ENCODE results near the gene NAV2.

The NAV2 gene

DNA sequence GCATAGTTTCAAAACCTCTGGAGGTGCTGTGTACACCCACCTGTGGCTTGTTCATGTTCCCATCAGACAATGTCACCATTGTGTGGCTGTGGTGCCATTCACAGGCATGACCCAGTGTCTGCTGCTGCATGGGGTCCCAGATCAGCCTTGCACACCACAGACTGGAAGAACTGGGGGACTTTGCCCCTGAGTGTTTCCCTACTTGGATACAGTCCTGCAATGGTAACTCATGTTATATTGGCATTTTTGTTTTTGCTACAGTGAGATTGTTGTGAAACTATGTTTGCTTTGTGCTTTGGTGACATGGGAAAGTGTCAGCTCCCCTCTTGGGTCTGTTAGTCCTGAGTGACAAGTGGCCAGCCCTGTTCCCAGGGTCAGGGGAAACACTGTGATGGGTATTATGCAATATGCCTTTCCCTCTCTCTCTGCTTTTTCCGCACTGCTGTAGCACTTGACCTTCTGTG, 108.8 kb downstream of the NAV2 start:
- H3K36me3 ChIP-seq (ENCODE audit: control insufficient read depth, insufficient read depth, low read length): peaks cover 14% of the 10 kb centered on the region
- no peak overlapping the region for H3K4me3 ChIP-seq (ENCODE audit: low read depth, low read length)
- H3K27me3 ChIP-seq (ENCODE audit: control insufficient read depth, insufficient read depth, low read length): no peaks in the 10 kb centered on the region
- no peak overlapping the region for H3K9ac ChIP-seq (ENCODE audit: low read depth, low read length)
- no peak overlapping the region for H3K27ac ChIP-seq (ENCODE audit: low read depth, low read length)
- H3K9me3 ChIP-seq (ENCODE audit: control insufficient read depth, insufficient read depth, low read length): no peaks in the 10 kb centered on the region
- H3K4me1 ChIP-seq (ENCODE audit: control insufficient read depth, insufficient read depth, low read length): peaks cover 50% of the 10 kb centered on the region

DNA sequence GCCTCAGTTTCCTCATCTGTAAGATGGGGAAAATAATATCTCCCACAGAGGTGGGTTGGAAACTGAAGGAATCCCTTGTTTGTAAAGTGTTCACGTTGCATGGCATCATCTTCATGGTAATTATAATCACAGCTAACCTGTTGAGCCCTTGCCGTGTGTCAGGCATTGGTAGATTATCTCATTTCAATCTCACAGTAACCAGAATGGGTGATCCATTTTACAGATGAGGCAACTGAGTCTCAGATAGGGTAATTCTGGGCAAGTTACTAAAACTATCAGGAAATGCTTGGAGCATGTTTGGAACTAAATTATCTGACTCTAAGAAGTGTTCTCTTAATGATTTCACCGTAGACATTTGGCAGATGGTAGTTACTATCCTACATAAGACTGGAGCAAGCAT, 109.4 kb downstream of the NAV2 start:
- Histone ChIP-seq H3K4me3 (ENCODE audit: low read depth, low read length) (no peak overlapping the region), H3K9me3 (ENCODE audit: control insufficient read depth, insufficient read depth, low read length) (no peaks in the 10 kb centered on the region), H3K36me3 (ENCODE audit: control insufficient read depth, insufficient read depth, low read length) (peaks cover 14% of the 10 kb centered on the region), H3K27ac (ENCODE audit: low read depth, low read length) (no peak overlapping the region), H3K4me1 (ENCODE audit: control insufficient read depth, insufficient read depth, low read length) (peaks cover 50% of the 10 kb centered on the region), H3K27me3 (ENCODE audit: control insufficient read depth, insufficient read depth, low read length) (no peaks in the 10 kb centered on the region), H3K9ac (ENCODE audit: low read depth, low read length) (no peak overlapping the region)

DNA sequence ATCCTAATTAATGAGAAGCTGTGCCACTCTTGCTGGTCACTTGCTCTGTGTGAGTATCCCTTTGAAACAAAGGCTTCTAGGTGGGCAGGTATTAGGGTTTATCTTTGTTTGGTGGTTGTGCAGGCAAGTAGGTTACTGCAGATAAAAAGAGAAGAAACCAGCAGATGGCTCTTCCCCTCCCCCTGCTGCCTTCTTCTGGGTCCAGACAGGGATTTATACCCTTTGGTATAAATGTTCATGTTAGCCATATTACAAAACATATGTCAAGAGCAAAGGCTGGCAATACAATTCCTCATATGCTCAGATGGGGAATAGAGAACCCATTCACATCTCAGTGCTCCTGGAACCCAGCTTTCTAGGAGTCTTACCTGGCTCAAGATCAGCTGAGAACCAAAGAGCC, 109.9 kb downstream of the NAV2 start:
- Histone ChIP-seq H3K36me3 (ENCODE audit: control insufficient read depth, insufficient read depth, low read length) (peaks cover 14% of the 10 kb centered on the region), H3K4me1 (ENCODE audit: control insufficient read depth, insufficient read depth, low read length) (peaks cover 52% of the 10 kb centered on the region), H3K27ac (ENCODE audit: low read depth, low read length) (no peak overlapping the region), H3K27me3 (ENCODE audit: control insufficient read depth, insufficient read depth, low read length) (no peaks in the 10 kb centered on the region), H3K4me3 (ENCODE audit: low read depth, low read length) (no peak overlapping the region), H3K9ac (ENCODE audit: low read depth, low read length) (no peak overlapping the region), H3K9me3 (ENCODE audit: control insufficient read depth, insufficient read depth, low read length) (no peaks in the 10 kb centered on the region)

DNA sequence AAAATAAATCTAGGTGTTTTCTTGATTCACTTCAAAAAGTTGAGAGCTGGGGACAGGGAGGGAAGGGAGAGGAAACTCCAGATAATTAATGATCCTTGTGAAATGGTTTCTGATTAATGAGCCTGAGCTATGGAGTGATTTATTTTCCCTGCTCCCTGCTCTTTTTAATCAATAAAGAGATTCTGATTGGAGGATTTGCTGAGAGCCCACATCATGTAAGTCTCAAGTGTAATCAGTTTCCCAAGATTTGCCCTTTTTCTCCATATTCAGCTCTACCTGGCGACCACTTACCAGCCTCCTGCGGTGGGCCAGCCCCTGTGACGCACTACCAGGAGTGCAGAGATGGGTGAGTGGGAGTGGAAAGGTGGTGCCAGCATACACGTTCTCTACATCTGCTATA, 114.0 kb downstream of the NAV2 start:
- no peak overlapping the region for H3K4me3 ChIP-seq (ENCODE audit: low read depth, low read length)
- no peak overlapping the region for H3K27ac ChIP-seq (ENCODE audit: low read depth, low read length)
- H3K27me3 ChIP-seq (ENCODE audit: control insufficient read depth, insufficient read depth, low read length): no peaks in the 10 kb centered on the region
- H3K4me1 ChIP-seq (ENCODE audit: control insufficient read depth, insufficient read depth, low read length): peaks cover 56% of the 10 kb centered on the region
- no peak overlapping the region for H3K9ac ChIP-seq (ENCODE audit: low read depth, low read length)
- peaks cover under 1% of the 10 kb centered on the region for H3K36me3 ChIP-seq (ENCODE audit: control insufficient read depth, insufficient read depth, low read length)
- no peaks in the 10 kb centered on the region for H3K9me3 ChIP-seq (ENCODE audit: control insufficient read depth, insufficient read depth, low read length)

DNA sequence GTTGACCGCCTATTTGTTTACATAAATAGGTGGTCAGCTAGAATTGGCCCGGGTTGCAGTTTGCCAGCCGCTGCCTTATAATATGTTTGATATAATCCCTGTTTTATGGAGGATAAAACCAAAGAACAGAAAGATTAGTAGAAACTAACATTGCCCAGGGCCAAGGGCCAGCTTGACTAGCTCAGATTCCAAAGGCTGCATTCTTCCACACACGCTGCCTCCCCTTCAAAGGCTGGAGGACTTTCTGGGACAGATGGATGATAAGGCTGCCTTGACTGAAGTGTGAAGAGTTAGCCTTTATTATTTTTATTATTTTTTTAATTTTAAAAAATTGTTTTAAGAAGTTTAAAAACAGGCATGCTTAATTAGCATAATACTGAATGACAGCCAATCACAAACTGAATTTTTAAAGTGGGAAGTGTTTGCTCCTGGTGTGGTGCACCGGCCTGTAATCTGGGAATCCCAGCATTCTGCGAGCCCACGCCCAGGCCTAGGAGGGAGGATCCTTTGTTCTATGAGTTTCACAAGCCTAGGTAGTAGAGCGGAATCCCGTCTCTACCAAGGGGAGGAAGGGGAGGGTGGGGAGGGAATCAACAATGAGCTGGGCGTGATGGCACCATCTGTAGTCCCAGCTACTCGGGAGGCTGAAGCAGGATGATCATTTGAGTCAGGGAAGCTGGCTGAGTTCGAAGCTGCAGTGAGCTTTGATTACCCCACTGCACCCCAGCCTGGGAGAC, 114.9 kb downstream of the NAV2 start:
- Histone ChIP-seq H3K9me3 (ENCODE audit: control insufficient read depth, insufficient read depth, low read length) (no peaks in the 10 kb centered on the region), H3K27me3 (ENCODE audit: control insufficient read depth, insufficient read depth, low read length) (no peaks in the 10 kb centered on the region), H3K4me1 (ENCODE audit: control insufficient read depth, insufficient read depth, low read length) (peaks cover 53% of the 10 kb centered on the region), H3K4me3 (ENCODE audit: low read depth, low read length) (no peak overlapping the region), H3K27ac (ENCODE audit: low read depth, low read length) (peak overlapping the region; percentile 78), H3K36me3 (ENCODE audit: control insufficient read depth, insufficient read depth, low read length) (peaks cover 2% of the 10 kb centered on the region; the same call in 1 of the 2 replicates), H3K9ac (ENCODE audit: low read depth, low read length) (no peak overlapping the region)

DNA sequence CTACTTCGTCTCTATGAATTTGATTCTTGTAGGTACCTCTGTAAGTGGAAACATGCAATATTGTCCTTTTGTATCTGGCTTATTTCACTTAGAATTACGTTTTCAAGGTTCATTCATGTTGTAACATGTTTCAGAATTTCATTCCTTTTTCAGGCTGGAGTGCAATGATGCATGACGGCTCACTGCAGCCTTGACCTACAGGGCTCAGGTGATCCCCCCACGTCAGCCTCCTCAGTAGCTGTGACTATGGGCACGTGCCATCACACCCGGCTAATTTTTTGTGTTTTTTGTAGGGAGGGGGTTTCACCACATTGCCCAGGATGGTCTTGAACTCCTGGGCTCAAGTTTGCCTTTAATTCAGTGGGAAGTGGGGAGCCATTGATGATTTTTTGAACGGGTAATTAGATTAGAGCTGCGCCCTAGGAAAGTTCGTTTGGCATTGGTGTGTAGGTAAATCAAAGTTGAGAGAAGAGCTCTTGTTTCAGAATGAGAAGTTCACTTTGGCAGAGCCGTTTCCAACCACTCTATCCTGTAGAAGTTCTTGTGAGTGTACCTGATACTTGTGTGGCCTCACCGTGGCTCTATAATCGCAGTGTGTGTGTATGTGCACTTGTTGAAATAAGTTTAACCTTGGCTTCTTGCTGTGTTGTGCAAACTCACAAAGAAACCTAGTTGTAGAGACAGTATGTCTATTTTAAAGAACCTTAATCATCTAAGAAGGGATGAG, 115.9 kb downstream of the NAV2 start:
- H3K4me1 ChIP-seq (ENCODE audit: control insufficient read depth, insufficient read depth, low read length): peaks cover 52% of the 10 kb centered on the region
- no peaks in the 10 kb centered on the region for H3K27me3 ChIP-seq (ENCODE audit: control insufficient read depth, insufficient read depth, low read length)
- H3K4me3 ChIP-seq (ENCODE audit: low read depth, low read length): no peak overlapping the region
- H3K36me3 ChIP-seq (ENCODE audit: control insufficient read depth, insufficient read depth, low read length): peaks cover 11% of the 10 kb centered on the region
- 0 out of 2 replicates have a peak, but pooled peaks cover 4% of the 10 kb centered on the region for H3K9me3 ChIP-seq (ENCODE audit: control insufficient read depth, insufficient read depth, low read length)
- no peak overlapping the region for H3K9ac ChIP-seq (ENCODE audit: low read depth, low read length)
- peak overlapping the region; percentile 37 for H3K27ac ChIP-seq (ENCODE audit: low read depth, low read length)

DNA sequence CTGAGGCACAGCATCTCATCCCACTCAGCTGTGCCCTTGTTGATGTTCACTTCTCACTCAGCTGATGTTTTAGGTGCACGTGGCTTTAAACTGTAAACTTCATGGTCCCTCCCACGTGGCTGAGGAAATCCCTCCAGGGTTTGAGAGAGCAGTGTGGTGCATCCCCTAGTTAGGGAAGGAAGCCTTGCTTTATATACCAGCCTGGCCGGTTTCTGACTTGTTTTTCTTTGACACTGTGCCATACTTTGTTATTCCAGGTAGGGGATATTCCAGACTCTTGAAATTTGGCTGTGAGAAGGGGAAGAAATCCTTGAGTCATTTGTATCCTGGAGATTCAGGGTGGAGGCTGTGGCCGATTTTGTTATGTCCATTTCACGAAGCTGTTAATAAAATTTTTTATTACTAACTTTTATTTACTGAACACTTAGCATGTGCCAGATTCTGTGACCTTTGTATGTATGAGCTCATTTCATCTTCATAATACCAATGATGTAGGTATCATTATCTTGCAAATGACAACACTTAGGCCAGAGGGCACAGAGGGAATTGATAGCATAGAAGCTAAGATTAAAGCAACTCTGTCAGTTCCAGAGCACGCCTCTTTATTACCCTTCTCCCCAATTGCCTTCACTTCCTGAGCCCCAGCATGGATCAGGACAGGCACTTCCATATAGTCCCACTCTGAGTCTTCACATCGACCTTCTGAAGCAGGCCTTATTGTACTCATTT, 116.6 kb downstream of the NAV2 start:
- Histone ChIP-seq H3K27ac (ENCODE audit: low read depth, low read length) (peak overlapping the region; percentile 37), H3K4me1 (ENCODE audit: control insufficient read depth, insufficient read depth, low read length) (peaks cover 52% of the 10 kb centered on the region), H3K9ac (ENCODE audit: low read depth, low read length) (no peak overlapping the region), H3K9me3 (ENCODE audit: control insufficient read depth, insufficient read depth, low read length) (peaks cover 8% of the 10 kb centered on the region; the same call in 1 of the 2 replicates), H3K36me3 (ENCODE audit: control insufficient read depth, insufficient read depth, low read length) (peaks cover 19% of the 10 kb centered on the region), H3K4me3 (ENCODE audit: low read depth, low read length) (no peak overlapping the region), H3K27me3 (ENCODE audit: control insufficient read depth, insufficient read depth, low read length) (no peaks in the 10 kb centered on the region)

DNA sequence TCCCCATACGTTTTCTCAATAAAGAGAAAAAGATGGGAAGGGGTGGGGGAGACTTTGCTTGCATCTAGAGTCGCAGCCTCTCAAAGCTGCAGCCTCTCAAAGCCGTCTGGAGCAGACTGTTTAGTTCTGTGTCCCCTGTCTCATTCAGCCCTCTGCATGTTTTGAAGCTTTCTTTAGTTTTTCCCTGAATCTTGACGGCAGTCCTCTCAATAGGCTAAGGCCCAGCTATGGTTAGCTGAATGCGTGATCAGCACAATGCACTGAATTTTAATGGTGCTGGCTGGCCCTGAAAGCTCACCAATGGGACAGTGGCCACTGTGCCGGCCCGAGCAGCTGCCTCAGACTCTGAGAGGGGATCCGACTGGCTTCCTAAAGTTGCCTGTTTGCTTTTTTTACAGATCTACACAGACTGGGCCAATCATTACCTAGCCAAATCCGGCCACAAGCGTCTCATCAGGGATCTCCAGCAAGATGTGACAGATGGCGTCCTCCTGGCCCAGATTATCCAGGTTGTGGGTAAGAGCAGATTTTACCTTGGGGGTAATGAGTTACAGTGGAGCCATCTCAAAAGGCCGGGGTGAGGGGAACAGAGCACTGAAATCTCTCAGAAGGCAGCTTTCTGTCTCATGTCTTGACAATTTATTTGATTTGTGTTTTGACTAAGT, 119.6 kb downstream of the NAV2 start:
- Histone ChIP-seq H3K27me3 (ENCODE audit: control insufficient read depth, insufficient read depth, low read length) (no peaks in the 10 kb centered on the region), H3K36me3 (ENCODE audit: control insufficient read depth, insufficient read depth, low read length) (peaks cover 44% of the 10 kb centered on the region), H3K9me3 (ENCODE audit: control insufficient read depth, insufficient read depth, low read length) (peaks cover 8% of the 10 kb centered on the region; the same call in 1 of the 2 replicates), H3K4me3 (ENCODE audit: low read depth, low read length) (no peak overlapping the region), H3K9ac (ENCODE audit: low read depth, low read length) (no peak overlapping the region), H3K27ac (ENCODE audit: low read depth, low read length) (no peak overlapping the region), H3K4me1 (ENCODE audit: control insufficient read depth, insufficient read depth, low read length) (peaks cover 32% of the 10 kb centered on the region)

DNA sequence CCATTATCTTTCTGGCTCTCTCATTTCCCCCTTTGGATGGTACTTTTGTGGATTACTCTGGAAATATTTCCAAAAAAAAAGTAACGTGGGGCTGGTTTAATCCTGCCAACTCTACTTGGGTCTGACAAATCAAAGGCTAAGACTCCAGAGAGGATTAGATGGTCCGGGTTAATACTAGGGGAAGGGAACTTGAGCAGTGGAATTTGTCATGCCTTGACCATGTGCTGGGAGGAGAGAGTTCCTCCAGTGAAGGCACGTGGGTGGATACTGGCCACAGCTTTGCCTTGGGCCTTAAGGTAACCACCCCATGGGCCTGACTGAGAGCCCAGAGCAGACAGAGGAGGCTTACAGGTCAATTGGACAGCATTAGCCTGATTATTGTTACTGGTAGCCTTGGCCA, 120.3 kb downstream of the NAV2 start:
- Histone ChIP-seq H3K4me1 (ENCODE audit: control insufficient read depth, insufficient read depth, low read length) (peaks cover 26% of the 10 kb centered on the region), H3K4me3 (ENCODE audit: low read depth, low read length) (no peak overlapping the region)

DNA sequence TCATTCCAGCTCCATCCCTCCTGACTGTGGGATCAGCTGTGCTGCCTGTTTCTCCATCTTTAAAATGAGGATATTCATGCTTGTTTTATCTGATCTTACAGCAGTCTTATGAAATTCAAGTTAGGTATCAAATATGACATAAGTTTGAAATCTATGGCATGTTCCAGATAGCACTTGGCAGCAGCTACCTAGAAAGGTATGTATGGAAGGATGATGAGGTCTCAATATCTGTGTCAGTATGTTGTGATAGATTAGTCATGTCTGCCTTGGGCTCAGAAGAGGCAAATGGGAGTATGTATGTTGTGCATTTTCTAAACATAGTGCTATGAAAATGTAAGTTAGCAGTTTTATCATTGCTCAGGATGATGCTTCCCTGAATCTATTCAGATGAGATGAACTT, 122.1 kb downstream of the NAV2 start:
- Histone ChIP-seq H3K9me3 (ENCODE audit: control insufficient read depth, insufficient read depth, low read length) (peaks cover 8% of the 10 kb centered on the region; the same call in 1 of the 2 replicates), H3K4me1 (ENCODE audit: control insufficient read depth, insufficient read depth, low read length) (peaks cover 7% of the 10 kb centered on the region), H3K36me3 (ENCODE audit: control insufficient read depth, insufficient read depth, low read length) (peaks cover 53% of the 10 kb centered on the region), H3K9ac (ENCODE audit: low read depth, low read length) (no peak overlapping the region), H3K27ac (ENCODE audit: low read depth, low read length) (no peak overlapping the region), H3K27me3 (ENCODE audit: control insufficient read depth, insufficient read depth, low read length) (no peaks in the 10 kb centered on the region), H3K4me3 (ENCODE audit: low read depth, low read length) (no peak overlapping the region)

More for the DNA sequence above, 120.3 kb downstream of the NAV2 start:
- no peak overlapping the region for H3K27ac ChIP-seq (ENCODE audit: low read depth, low read length)
- H3K27me3 ChIP-seq (ENCODE audit: control insufficient read depth, insufficient read depth, low read length): no peaks in the 10 kb centered on the region
- H3K36me3 ChIP-seq (ENCODE audit: control insufficient read depth, insufficient read depth, low read length): peaks cover 50% of the 10 kb centered on the region
- H3K9me3 ChIP-seq (ENCODE audit: control insufficient read depth, insufficient read depth, low read length): peaks cover 8% of the 10 kb centered on the region; the same call in 1 of the 2 replicates
- H3K9ac ChIP-seq (ENCODE audit: low read depth, low read length): no peak overlapping the region
